Liver (tissue), 9 donors: ENCODE results near the gene ATP7A. TPM values are rescaled to one million over a fixed set of nuclear protein-coding genes. Genes with fewer than 3 reads are reported as not detected.

Experiments
- DNase-seq: peaks from one replicate; pipeline ENCODE4 v3.0.0-alpha.2; 2017; ENCODE audit warnings: low spot score
- H3K27ac ChIP-seq, 2 donors: one replicate each; pipeline ENCODE4 v1.7.0; 2013; ENCODE audit warnings: inconsistent platforms in 2 of 2, low read length in 2 of 2, control low read depth in 1 of 2, low read depth in 1 of 2, mild to moderate bottlenecking in 1 of 2
- H3K27me3 ChIP-seq, 4 donors: one replicate each; pipeline versions ENCODE4 v1.6.1 to v1.7.0; 2013; ENCODE audit warnings: low read length in 3 of 4, inconsistent platforms in 1 of 4, mild to moderate bottlenecking in 1 of 4, moderate library complexity in 1 of 4; ENCODE audit not compliant: control insufficient read depth in 4 of 4, insufficient read depth in 4 of 4
- H3K36me3 ChIP-seq, 4 donors: one replicate each; pipeline versions ENCODE4 v1.6.1 to v1.7.0; 2013; ENCODE audit warnings: low read length in 3 of 4, mild to moderate bottlenecking in 3 of 4, low read depth in 1 of 4, moderate library complexity in 1 of 4; ENCODE audit not compliant: control insufficient read depth in 4 of 4, insufficient read depth in 3 of 4
- H3K4me1 ChIP-seq, 4 donors: one replicate each; pipeline versions ENCODE4 v1.6.1 to v1.7.0; 2013; ENCODE audit warnings: low read length in 3 of 4, mild to moderate bottlenecking in 3 of 4, moderate library complexity in 1 of 4; ENCODE audit not compliant: control insufficient read depth in 4 of 4, insufficient read depth in 4 of 4
- H3K4me3 ChIP-seq, 3 donors: one replicate each; pipeline versions ENCODE4 v1.6.1 to v1.7.0; 2013; ENCODE audit warnings: low read length in 3 of 3, control low read depth in 1 of 3, low read depth in 1 of 3, mild to moderate bottlenecking in 1 of 3
- H3K9ac ChIP-seq, 2 donors: one replicate each; pipeline ENCODE4 v1.7.0; 2013; ENCODE audit warnings: low read length in 2 of 2, mild to moderate bottlenecking in 2 of 2, moderate library complexity in 2 of 2, control low read depth in 1 of 2, low read depth in 1 of 2
- H3K9me3 ChIP-seq, 4 donors: one replicate each; pipeline versions ENCODE4 v1.6.1 to v1.7.0; 2013; ENCODE audit warnings: low read length in 3 of 4; ENCODE audit not compliant: control insufficient read depth in 4 of 4
- CTCF ChIP-seq: fragments of 150-350 bp; IDR thresholded peaks from 2 replicates; pipeline ENCODE4 v1.5.1; 2017; ENCODE audit warnings: improper control_type of control experiment, low read depth, low read length; ENCODE audit not compliant: missing input control
- EGR1 ChIP-seq, 2 donors: IDR thresholded peaks; 2 replicates each; pipeline ENCODE4 v1.6.1; 2016 to 2018; ENCODE audit warnings: antibody characterized with exemption in 2 of 2, low read depth in 2 of 2
- FOXA1 ChIP-seq: IDR thresholded peaks from 2 replicates; pipeline ENCODE4 v1.6.1; 2016; ENCODE audit warnings: antibody characterized with exemption
- FOXA2 ChIP-seq: IDR thresholded peaks from 2 replicates; pipeline ENCODE4 v1.6.1; 2016; ENCODE audit warnings: antibody characterized with exemption
- GABPA ChIP-seq, 2 donors: IDR thresholded peaks in 1 of 2; conservative IDR thresholded peaks in 1 of 2; 2 replicates each; pipeline ENCODE4 v1.6.1; 2016; ENCODE audit warnings: antibody characterized with exemption in 2 of 2, mild to moderate bottlenecking in 1 of 2, moderate library complexity in 1 of 2
- HNF4A ChIP-seq, 2 donors: conservative IDR thresholded peaks; 2 replicates each; pipeline ENCODE4 v1.6.1; 2016; ENCODE audit warnings: antibody characterized with exemption in 2 of 2, mild to moderate bottlenecking in 2 of 2
- HNF4G ChIP-seq: IDR thresholded peaks from 2 replicates; pipeline ENCODE4 v1.6.1; 2016; ENCODE audit warnings: antibody characterized with exemption
- JUND ChIP-seq, 2 donors: IDR thresholded peaks; 2 replicates each; pipeline ENCODE4 v1.6.1; 2016; ENCODE audit warnings: antibody characterized with exemption in 2 of 2
- MAX ChIP-seq: IDR thresholded peaks from 2 replicates; pipeline ENCODE4 v1.6.1; 2016; ENCODE audit warnings: antibody characterized with exemption
- NR2F2 ChIP-seq: IDR thresholded peaks from 2 replicates; pipeline ENCODE4 v1.6.1; 2016; ENCODE audit warnings: antibody characterized with exemption
- RAD21 ChIP-seq, 2 donors: IDR thresholded peaks; 2 replicates each; pipeline ENCODE4 v1.6.1; 2016; ENCODE audit warnings: antibody characterized with exemption in 2 of 2, mild to moderate bottlenecking in 2 of 2
- REST ChIP-seq: IDR thresholded peaks from 2 replicates; pipeline ENCODE4 v1.6.1; 2016; ENCODE audit warnings: antibody characterized with exemption, mild to moderate bottlenecking
- SP1 ChIP-seq: IDR thresholded peaks from 2 replicates; pipeline ENCODE4 v1.6.1; 2018; ENCODE audit warnings: antibody characterized with exemption, mild to moderate bottlenecking
- TAF1 ChIP-seq: conservative IDR thresholded peaks from 2 replicates; pipeline ENCODE4 v1.6.1; 2016; ENCODE audit warnings: antibody characterized with exemption, mild to moderate bottlenecking
- YY1 ChIP-seq: IDR thresholded peaks from 2 replicates; pipeline ENCODE4 v1.6.1; 2016; ENCODE audit warnings: antibody characterized with exemption, mild to moderate bottlenecking
- ZBTB33 ChIP-seq: IDR thresholded peaks from 2 replicates; pipeline ENCODE4 v1.6.1; 2016; ENCODE audit warnings: antibody characterized with exemption
- WGBS: extraction: QIAGEN DNeasy Blood & Tissue Kit; methylation state at CpG from one replicate; pipeline ENCODE4 v1.1.7; 2013; 5-methylcytosine and 5-hydroxymethylcytosine counted together
- polyA plus RNA-seq, 2 donors: library from polyadenylated mRNA; stranded (reverse) in 1 of 2; unstranded in 1 of 2; fragments of 200-250 nt in 1 of 2; fragments of >200 nt in 1 of 2; fragmentation: Nextera tagmentation in 1 of 2; extraction: Ambion mirVana in 1 of 2; gene quantifications; one replicate each; pipeline versions ENCODE4 v1.2.1 to v1.2.3, GENCODE V29; 2013 to 2015
- total RNA-seq, 2 donors: library from RNA; depleted of rRNA; stranded (reverse); fragments of >200 nt; gene quantifications; one replicate each; pipeline ENCODE4 v1.2.3, GENCODE V29; 2014
- donor health status: healthy.
- donor health status: healthy.
- donor health status: healthy.
- donor health status: healthy.
- donor health status: healthy.

ATP7A gene
- total and polyA plus RNA-seq, 4 donors = 0.75 to 15.3 (median 3.0) TPM

GRCh38 chrX:77925764-77926163 lies 15.3 kb downstream of the ATP7A start:
- no peak for DNase-seq
- WGBS = 41% methylated on average over 3 of the region's 3 CpGs
- Histone ChIP-seq H3K36me3 (no peaks in the 10 kb centered on the region), H3K4me3 (no peak overlapping the region), H3K9ac (no peak overlapping the region), H3K4me1 (no peaks in the 10 kb centered on the region), H3K27me3 (no peaks in the 10 kb centered on the region), H3K27ac (no peak overlapping the region), H3K9me3 (no peaks in the 10 kb centered on the region)
- TF ChIP-seq MAX (no peak), JUND (IDR thresholded peaks at IDR 0.05) (no peak), SP1 (no peak)

- no peak overlapping the region for H3K4me3 ChIP-seq
- WGBS = 64% methylated on average over 1 of the region's 1 CpG
- no peak overlapping the region for H3K27ac ChIP-seq
- no peaks in the 10 kb centered on the region for H3K9me3 ChIP-seq
- no peaks in the 10 kb centered on the region for H3K27me3 ChIP-seq
- no peaks in the 10 kb centered on the region for H3K4me1 ChIP-seq
- TF ChIP-seq ZBTB33 (no peak), HNF4A (conservative IDR thresholded peaks at IDR 0.05) (no peak), REST (no peak), SP1 (no peak), TAF1 (no peak), CTCF (no peak), GABPA (IDR thresholded peaks at IDR 0.05 in 1 of 2, conservative IDR thresholded peaks at IDR 0.05 in 1 of 2) (no peak), RAD21 (IDR thresholded peaks at IDR 0.05) (no peak), EGR1 (IDR thresholded peaks at IDR 0.05; ENCODE audit: low read depth in 2 of 2) (no peak), FOXA1 (no peak), FOXA2 (no peak), HNF4G (no peak), YY1 (no peak), NR2F2 (no peak)
- H3K36me3 ChIP-seq = no peaks in the 10 kb centered on the region
- no peak overlapping the region for H3K9ac ChIP-seq
- no peak for DNase-seq
These were observed 20.1 kb downstream of the ATP7A start for GRCh38 chrX:77930581-77930980.
